HG03064 (cell line): Measurements from ENCODE around the gene TRABD.

Experiments used
- ATAC-seq: cut with Tn5 transposase; IDR thresholded peaks from one replicate; pipeline ENCODE4 v1.9.1; 2021; ENCODE audit warnings: low read depth; ENCODE audit not compliant: unreplicated experiment

Gene TRABD

DNA sequence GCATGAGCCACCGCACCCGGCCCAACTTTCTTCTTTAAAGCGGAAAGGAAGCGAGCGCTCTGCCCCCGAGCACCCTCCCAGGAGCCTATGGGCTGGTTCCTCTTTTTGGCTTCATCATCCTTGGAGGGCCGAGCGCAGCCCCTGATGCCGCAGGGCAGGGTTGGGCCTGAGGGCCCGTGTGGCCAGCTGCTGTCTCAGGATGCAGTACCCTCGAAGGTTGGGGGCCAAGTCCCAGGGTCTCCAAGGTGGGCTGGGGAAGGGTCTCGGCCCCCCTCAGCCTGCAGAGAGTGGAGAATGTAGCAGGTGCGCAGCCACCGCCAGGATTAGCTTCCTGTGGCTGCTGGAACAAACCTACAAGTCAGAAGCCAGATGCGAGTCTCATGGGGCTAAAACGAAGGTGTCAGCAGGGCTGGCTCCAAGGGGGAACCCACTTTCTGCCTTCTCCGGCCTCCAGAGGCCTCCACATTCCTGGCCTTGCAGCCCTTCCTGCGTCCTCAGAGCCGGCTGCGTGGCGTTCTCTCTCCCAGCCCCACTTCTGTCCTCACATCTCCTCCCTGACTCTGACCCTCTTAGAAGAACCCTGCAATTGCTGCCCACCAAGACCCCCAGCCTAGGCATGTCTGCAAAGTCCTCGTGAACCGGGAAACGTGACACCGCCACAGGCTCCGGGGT is 12.3 kb upstream of the TRABD start:
- ATAC-seq = no peak

DNA sequence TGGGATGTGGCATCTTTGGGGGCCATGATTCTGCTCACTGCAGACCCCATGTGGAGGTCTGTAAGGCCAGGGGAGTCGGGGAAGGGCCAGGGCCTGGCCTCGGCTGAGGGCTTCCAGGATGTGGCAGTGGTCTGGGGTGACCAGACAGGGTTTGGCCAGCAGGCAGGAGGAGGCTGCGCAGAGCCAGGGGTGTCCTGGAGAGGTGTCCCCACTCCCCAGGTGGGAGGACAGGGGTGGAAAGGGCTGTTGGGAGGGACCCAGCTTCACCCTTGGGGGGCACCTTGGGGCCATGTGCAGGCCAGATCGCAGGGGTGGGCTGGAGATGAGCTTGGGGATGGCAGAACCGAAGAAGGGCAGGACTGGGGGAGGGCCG is 11.7 kb upstream of the TRABD start:
- ATAC-seq = no peak

DNA sequence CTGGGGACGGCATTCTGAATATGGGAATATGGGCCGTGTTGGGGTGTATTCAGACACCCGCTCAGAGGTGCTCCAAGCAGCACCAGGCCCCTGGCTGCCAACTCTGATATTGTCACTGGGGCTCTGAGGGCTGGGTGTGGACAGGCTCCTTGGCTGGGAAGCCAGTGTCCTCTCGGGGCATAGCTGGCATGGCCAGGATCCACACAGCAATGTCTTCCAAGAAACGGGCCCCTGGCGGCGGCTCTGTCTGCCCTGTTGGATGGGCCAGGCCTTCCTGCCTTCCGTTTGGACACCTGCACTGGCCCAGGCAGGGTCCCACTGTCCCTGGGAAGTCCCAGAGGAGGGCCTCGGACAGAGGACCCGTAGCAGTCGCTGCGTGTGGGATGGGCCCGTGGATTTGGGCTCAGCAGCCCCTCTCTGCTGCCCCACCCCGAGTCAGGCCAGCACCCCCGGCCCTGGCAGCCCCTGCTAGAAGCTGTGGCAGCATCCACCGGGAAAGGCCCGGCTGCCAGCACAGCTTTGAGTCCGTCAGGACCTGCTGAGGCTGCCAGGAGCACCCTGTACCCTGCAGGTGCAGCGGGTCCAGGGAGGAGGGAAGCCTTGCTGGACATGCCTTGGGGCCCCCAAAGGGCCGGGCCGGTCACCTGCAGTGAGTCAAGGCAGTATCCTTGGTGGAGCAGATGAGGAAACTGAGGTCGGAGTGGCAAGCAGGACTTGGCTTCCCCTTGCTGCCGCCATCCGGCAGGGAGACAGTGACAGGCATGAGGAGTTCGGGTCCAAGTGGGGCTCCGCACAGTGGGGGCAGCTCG is 11.1 kb upstream of the TRABD start:
- ATAC-seq = no peak

DNA sequence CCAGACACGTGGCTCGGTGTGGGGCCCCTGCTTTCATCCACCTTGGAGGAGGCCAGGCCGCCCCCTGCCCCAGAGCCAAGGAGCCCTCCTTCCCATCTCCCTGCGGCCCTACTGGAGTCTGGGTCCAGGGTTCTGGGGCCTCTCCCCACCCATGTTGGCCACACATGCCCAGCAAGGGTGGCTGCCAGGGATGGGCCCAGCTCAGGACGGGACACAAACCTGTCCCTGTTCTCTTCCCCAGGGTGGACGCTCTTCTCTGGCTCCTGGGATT is 10.6 kb upstream of the TRABD start:
- ATAC-seq = no peak

DNA sequence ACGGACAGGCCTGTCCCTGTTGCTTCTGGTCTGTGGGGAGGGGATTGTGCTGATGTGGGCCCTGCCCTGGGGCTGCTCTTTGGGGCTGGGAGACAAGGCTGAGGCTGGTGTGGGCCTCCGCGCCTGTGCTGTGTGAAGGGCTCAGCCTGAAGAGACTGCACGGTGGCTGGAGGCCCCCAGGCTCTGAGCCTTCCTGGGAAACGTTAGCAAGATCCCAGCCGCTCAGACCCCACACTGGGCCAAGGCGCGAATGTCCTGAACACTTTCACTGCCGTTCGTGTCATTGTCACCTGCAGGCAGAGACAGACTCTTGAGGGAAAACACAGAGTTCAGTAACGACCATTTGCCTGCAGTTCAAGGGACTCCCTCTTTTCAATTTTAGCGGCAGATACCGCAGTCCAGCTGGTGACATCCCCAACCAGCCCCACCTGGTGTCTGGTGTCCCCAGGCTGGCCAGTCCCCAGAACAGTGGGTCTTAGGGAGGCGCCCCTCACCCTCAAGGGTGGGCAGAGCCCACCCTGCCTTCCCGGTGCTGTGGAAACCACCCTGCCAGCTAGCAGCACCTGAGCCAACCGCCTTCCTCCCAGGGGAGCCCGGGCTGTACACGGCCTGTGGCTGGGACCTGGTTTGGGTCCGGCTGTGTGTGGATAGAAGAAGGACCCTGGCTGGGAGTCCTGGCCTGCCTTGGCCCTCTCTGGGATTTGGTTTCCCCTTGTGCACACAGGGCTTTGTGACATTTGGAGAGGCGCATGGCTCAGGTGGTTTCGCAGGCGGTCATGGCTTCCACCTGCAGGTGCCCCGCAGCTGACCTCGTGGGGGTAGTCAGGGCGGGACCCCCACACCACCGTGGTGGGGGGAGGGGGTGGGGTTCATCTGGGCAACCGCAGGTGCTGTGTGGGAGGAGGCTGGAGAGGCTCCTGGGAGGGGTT is 9.5 kb upstream of the TRABD start:
- ATAC-seq = no peak

DNA sequence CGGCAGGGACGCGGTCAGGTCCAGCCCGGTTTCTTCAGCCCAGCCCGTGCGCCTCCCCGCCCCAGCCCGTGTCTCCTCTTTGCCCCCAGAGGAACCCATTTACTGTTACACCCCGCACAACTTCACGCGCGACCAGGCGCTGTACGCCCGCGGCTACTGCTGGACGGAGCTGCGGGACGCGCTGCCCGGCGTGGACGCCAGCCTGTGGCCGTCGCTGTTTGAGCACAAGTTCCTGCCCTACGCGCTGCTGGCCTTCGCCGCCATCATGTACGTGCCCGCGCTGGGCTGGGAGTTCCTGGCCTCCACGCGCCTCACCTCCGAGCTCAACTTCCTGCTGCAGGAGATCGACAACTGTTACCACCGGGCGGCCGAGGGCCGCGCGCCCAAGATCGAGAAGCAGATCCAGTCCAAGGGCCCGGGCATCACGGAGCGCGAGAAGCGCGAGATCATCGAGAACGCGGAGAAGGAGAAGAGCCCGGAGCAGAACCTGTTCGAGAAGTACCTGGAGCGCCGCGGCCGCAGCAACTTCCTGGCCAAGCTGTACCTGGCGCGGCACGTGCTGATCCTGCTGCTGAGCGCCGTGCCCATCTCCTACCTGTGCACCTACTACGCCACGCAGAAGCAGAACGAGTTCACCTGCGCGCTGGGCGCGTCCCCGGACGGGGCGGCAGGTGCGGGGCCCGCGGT is 8.7 kb upstream of the TRABD start:
- no peak for ATAC-seq

DNA sequence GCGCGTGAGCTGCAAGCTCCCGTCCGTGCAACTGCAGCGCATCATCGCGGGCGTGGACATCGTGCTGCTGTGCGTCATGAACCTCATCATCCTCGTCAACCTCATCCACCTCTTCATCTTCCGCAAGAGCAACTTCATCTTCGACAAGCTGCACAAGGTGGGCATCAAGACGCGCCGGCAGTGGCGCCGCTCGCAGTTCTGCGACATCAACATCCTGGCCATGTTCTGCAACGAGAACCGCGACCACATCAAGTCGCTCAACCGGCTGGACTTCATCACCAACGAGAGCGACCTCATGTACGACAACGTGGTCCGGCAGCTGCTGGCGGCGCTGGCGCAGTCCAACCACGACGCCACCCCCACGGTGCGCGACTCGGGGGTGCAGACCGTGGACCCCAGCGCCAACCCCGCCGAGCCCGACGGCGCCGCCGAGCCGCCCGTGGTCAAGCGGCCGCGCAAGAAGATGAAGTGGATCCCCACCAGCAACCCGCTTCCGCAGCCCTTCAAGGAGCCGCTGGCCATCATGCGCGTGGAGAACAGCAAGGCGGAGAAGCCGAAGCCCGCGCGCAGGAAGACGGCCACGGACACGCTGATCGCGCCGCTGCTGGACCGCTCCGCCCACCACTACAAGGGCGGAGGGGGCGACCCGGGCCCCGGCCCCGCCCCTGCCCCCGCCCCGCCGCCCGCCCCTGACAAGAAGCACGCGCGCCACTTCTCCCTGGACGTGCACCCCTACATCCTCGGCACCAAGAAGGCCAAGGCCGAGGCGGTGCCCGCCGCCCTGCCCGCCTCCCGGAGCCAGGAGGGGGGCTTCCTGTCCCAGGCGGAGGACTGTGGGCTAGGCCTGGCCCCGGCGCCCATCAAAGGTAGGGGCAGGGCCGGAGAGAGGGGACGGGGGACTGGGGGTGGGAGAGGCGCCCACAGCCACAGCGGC is 7.9 kb upstream of the TRABD start:
- ATAC-seq = no peak

DNA sequence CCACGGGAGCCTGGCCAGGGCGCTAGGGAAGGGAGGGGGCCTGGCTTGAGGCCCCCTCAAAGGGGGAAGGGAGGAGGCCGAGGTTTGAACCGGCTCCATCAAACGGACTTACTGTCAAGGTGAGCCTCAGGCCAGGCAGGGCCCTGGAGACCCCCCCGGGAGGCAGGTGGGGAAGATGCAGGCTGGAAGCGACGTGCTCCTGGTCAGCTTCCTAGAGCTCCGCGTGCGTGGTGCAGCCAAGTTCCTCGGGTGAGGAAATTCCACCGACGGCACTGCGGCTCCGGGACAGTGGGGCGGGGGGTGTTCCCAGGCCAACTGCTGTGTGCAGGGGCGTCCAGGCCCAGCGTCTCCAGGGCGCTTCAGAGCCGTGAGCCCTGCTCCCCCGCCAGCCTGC is 7.2 kb upstream of the TRABD start:
- no peak for ATAC-seq

DNA sequence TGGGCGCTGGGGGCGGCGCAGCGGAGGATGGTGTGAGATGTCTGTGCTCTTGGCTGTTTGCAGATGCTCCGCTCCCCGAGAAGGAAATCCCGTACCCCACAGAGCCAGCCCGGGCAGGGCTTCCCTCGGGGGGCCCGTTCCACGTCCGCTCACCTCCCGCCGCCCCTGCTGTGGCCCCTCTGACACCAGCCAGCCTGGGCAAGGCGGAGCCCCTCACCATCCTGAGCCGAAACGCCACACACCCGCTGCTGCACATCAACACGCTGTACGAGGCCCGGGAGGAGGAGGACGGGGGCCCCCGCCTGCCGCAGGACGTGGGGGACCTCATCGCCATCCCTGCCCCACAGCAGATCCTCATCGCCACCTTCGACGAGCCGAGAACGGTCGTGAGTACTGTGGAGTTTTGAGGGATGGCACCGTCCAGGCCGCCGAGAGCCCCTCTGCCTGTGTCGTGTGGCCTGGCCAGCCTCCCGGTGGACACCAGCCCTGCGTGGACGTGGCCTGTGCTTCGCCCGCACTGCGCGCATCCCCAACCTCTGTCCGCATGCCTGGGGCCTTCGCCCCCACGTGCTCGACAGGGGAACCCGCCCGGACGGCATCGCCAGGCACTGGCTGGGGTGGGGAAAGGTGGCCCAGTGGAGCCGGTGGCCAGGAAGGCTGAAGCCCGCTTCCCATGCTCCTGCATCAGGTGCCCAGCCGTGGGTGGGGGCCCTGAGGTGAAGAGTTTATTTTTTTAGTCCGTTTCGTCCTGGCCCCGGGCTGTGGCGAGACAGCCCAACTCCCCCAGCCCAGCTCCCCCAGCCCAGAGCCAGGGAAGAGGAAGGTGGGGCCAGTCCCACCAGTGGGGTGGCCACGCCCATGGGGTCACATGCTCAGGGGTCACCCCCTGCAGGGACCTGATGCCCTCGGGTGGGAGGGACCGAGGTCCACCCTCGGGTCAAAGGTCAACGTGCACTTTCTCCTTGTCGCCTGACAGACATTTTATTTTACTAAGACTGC is 6.5 kb upstream of the TRABD start:
- ATAC-seq = no peak

DNA sequence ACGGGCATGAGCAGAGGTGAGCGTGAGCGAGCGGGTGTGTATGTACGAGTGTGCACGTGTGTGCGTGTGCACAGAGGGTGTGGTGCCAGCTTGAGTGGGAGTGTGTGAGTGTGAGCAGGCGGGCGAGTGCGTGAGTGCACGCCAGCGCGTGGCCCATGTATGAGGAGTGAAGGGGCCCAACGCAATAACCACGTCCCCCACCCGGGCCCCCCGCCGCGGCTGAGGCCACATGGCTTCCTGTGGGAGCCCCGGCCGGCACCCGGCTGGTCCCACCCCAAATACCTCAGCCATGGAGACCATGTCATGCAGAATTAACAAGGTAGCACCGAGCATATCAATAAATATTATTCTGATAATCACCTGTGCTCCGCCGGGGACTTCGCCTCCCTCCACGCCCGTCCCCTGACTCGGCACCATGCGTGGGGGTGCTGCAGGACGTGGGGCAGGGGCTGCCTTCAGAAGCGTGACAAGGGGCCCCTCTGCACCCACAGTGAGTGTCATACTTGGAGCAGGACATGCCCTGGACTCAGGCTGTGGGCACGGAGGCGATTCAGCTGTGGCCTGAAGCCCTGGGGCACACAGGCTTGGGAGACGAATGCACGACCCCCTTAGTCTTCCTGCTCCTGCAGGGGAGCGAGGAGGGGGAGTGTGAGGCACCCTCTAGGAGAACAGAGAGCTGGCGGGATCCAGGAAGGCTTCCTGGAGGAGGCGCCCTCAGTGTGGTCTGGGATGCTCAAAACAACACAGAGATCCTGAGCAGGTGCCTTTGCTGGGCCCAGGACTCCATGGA is 5.6 kb upstream of the TRABD start:
- no peak for ATAC-seq

DNA sequence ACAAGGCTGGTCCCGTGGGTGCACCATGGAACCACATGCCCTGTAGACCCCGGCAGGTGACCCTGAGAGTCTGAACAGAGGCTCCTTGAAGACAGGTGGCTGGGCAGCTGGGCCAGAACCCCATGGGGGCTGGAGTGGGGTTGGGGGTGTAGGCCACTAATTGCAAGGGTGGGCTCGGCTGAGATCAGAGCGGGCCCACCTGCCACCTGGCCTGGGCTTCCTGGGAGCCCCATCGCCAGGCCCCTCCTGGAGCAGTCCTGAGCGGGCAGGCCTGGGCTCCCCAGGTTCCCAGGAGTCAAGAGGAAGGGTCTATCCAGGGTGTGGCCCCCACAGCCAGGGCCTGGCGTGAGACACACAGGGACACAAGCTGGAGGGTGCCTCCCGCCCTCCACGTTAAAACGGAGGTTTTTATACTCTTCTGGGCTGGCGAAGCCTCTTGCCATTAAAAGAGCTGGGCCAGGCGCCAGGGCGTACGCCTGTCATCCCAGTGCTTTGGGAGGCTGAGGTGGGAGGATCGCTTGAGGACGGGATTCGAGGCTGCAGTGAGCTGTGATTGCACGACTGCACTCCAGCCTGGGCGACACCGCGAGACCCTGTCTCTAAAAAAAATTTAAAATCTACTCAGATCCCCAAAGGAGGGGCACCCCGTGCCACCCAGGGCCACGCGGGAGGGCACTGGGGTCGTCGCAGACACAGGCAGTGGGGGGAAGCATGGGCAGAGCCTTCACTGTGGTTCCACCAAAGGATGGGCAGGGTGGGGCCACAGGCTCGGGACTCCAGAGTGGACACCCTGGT is 4.8 kb upstream of the TRABD start:
- no peak for ATAC-seq

DNA sequence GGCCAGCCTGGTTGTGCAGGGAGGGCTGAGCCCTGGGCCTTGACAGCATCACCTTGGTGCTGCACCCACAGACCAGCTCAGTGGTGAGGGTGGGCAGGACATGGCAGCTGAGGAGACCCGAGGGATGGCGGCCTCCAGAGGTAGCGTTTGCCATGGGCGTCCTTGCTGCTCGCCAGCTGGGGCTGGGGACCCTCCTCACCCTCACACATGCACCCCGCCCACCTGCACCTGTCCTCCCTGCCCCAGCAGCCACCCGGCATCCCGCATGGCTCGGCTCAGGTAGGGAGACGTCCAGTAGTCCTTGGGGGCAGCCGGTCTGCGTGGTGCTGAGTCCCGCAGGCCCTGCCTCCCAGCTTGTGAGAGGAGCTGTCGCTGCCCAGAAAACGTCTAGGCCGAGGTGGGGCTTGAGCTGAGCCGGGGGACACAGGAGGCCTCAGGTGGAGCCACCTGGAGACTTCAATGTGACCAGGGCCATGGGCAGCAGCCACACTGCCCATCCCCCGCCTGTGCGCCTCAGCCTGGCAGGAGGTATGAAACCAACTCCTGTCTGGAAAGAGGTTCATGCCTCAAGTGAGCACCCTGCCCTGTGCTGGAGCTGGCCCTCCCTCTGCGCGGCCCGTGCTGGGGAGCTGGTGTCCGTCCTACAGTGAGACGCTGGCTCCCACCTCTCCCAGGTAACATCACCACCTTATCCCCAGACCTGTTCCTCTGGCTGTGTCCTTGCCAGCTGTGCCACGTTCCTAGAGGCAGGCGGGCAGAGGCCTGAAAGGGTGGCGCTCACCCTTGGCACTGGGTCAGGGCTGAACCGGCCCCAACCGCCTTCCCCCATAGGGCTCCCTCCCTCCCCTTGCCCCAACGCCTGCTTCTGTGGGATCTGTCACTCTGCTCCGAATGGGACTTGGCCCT is 3.3 kb upstream of the TRABD start:
- no peak for ATAC-seq

DNA sequence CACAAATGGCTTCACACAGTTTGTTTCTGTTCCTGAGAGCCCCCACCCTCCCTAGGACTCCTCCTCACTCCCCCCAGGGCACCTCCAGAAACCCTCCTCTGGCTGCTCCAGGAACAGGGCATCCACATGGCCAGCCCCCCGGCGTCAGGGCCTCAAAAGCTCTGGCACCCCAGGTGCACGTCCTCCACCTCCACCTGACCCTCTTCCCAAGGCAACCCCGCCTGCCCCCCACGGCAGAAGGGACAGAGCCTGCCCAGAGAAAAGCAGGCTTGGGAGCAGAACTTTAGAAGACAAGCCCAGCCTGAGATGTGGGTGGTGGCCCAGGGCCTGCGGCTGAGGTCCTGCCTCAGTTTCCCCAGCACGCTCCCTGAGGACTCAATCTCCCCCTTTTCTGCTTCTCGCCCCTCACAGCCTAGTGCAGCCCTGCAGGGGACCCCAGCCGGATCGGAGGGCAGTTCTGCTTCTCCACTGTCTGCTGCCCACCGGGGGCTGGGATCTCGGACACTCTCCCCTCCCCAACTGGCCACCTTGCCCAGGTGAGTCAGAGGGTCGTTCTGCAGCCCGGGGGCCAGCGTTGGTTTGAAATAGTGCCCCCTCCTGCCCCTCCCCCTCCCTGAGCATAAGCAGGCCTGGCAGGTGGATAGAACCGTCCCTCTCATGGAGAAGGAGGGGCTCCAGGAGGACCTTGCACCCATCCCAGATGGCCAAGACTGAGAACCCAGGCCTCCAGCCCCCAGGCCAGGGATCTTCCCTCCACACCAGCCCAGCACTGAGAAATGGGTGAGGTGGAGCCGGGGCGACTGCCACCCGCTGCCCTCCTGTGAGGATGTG is 2.4 kb upstream of the TRABD start:
- ATAC-seq = no peak

DNA sequence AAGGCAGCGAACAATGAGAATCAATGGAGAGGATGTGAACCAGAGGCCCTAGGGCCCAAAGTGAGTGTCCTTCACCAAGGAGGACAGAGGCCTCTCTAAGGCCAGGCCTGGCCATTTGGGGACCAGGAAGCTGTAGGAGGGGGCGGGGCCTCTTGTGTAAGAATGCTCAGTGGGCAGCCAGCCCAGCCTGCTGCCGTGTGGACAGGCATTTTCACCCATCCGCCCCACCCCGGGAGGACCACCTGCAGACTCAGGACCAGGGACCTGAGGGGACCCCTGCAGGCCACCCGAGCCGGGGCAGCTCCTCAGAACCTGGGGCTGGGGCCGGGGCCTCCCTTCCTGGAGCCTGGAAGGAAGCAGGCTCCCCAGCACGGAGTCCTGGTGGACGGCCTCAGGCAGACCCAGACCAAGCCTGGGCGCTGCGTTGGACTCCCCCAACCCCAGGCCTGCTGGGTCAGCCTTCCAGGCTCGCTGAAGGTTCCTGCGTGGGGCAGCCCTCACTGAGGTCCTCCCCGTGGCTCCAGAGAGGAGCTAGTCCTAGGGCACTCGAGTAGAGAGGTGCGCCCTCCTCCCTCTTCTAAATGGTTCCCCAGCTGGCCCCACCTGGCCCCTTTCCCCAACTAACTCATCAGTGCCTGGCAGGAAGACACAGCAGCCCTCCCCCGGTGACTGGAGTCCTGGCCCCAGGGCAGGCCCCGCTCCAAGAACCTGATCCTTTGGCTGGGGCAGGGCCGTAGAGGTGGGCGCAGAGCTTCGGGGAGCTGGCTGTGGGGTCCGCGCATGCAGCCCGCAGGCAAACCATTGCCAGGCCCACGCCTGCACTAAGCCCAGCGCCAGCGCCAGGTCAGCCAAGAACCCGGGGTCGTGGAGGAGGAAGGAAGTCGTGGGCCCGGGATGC is 1.5 kb upstream of the TRABD start:
- ATAC-seq = no peak
